HCT116 (cell line): ENCODE results near the gene CLEC2B. TPM values are rescaled to one million over a fixed set of nuclear protein-coding genes. Genes with fewer than 3 reads are reported as not detected.

ENCODE experiments used
- ATAC-seq: fragments of 200-7000 bp; cut with Tn5 transposase; 2 replicates; pipeline ENCODE4 v1.9.1; 2020; ENCODE audit warnings: mild to moderate bottlenecking, moderate library complexity
- BruUV-seq: library from RNA; stranded (reverse); fragments of 400-500 nt; replicated peaks from 2 replicates; lab custom pipeline; 2021; lab: Mats Ljungman, UMichigan
- CTCF ChIA-PET: fragments of 300-600 bp; sonication (Branson Sonifier 250); formaldehyde crosslinking; loops from one replicate; lab custom pipeline; 2021; ENCODE audit warnings: antibody characterized with exemption; lab: Charles Lee
- POLR2A ChIA-PET: fragments of 300-600, 350-600 bp; sonication (Branson Sonifier 250); formaldehyde crosslinking; loops from one replicate; lab custom pipeline; 2021; ENCODE audit warnings: antibody characterized with exemption; lab: Charles Lee
- RAD21 ChIA-PET, 2 experiments: fragments of 300-600 bp; sonication (Branson Sonifier 250); formaldehyde crosslinking; loops; one replicate each; lab custom pipeline; 2023; ENCODE audit warnings: low total read pairs in 2 of 2; ENCODE audit not compliant: uncharacterized antibody in 2 of 2, unreplicated experiment in 2 of 2, low non-redundant PET in 1 of 2; lab: Charles Lee
- DNase-seq: peaks from one replicate; pipeline ENCODE4 v3.0.0-alpha.2; 2010; ENCODE audit warnings: low read depth, low spot score
- H2AFZ ChIP-seq: fragments of 200-600 bp; shearing (Covaris generic), sonication (generic); 2 replicates; pipeline ENCODE4 v1.6.1; 2017; ENCODE audit warnings: low read depth, mixed run types, mixed read lengths, antibody characterized with exemption, low read length; ENCODE audit not compliant: poor library complexity, severe bottlenecking
- H3K27ac ChIP-seq: 2 replicates; pipeline ENCODE4 v1.5.1; 2012; ENCODE audit warnings: low read depth, low read length
- H3K27me3 ChIP-seq: fragments of 200-600 bp; sonication (generic); 2 replicates; pipeline ENCODE4 v1.6.1; 2016; ENCODE audit warnings: mixed run types, low read length, mixed read lengths; ENCODE audit not compliant: insufficient read depth
- H3K36me3 ChIP-seq, 2 experiments: fragments of 200-500 bp in 1 of 2; fragments of 200-600 bp in 1 of 2; sonication (Bioruptor generic) in 1 of 2; sonication (generic) in 1 of 2; 2 replicates each; pipeline versions ENCODE4 v1.5.1 to v1.6.1; 2014 to 2016; ENCODE audit warnings: low read length in 2 of 2, inconsistent platforms in 1 of 2, mixed read lengths in 1 of 2, mixed run types in 1 of 2; ENCODE audit not compliant: insufficient read depth in 2 of 2, control insufficient read depth in 1 of 2
- H3K4me1 ChIP-seq, 2 experiments: fragments of 200-600 bp in 1 of 2; sonication (generic) in 1 of 2; 2 replicates each; pipeline versions ENCODE4 v1.5.1 to v1.6.1; 2012 to 2017; ENCODE audit warnings: low read length in 2 of 2, inconsistent platforms in 1 of 2, mild to moderate bottlenecking in 1 of 2, mixed read lengths in 1 of 2, mixed run types in 1 of 2, moderate library complexity in 1 of 2; ENCODE audit not compliant: insufficient read depth in 2 of 2, control insufficient read depth in 1 of 2
- H3K4me2 ChIP-seq: fragments of 200-600 bp; sonication (generic); 2 replicates; pipeline ENCODE4 v1.6.1; 2017; ENCODE audit warnings: mixed run types, low read length, mixed read lengths
- H3K4me3 ChIP-seq, 2 experiments: fragments of 200-600 bp in 1 of 2; sonication (generic) in 1 of 2; replicated peaks in 1 of 2; 2 replicates each; pipeline ENCODE4 v1.5.1; 2011 to 2016; ENCODE audit warnings: low read length in 2 of 2, control low read depth in 1 of 2, low read depth in 1 of 2, mild to moderate bottlenecking in 1 of 2, mixed read lengths in 1 of 2, mixed run types in 1 of 2
- H3K79me2 ChIP-seq: fragments of 200-600 bp; sonication (generic); 2 replicates; pipeline ENCODE4 v1.6.1; 2017; ENCODE audit warnings: mild to moderate bottlenecking, mixed run types, low read length, moderate library complexity, mixed read lengths; ENCODE audit not compliant: insufficient read depth
- H3K9ac ChIP-seq: fragments of 200-600 bp; sonication (generic); 2 replicates; pipeline ENCODE4 v1.6.1; 2016; ENCODE audit warnings: low read length, mixed read lengths
- H3K9me2 ChIP-seq: fragments of 200-600 bp; sonication (generic), shearing (Covaris generic); 2 replicates; pipeline ENCODE4 v1.6.1; 2017; ENCODE audit warnings: mixed run types, mild to moderate bottlenecking, moderate library complexity; ENCODE audit not compliant: insufficient read depth
- H3K9me3 ChIP-seq, 2 experiments: fragments of 200-500 bp in 1 of 2; fragments of 200-600 bp in 1 of 2; sonication (Bioruptor generic) in 1 of 2; sonication (generic) in 1 of 2; 2 replicates each; pipeline ENCODE4 v1.6.1; 2014 to 2017; ENCODE audit warnings: low read length in 2 of 2, mixed read lengths in 2 of 2, inconsistent platforms in 1 of 2, low read depth in 1 of 2, mild to moderate bottlenecking in 1 of 2, mixed run types in 1 of 2, moderate library complexity in 1 of 2; ENCODE audit not compliant: control insufficient read depth in 1 of 2, insufficient read depth in 1 of 2
- H4K20me1 ChIP-seq: fragments of 200-600 bp; sonication (generic), shearing (Covaris generic); 2 replicates; pipeline ENCODE4 v1.6.1; 2017; ENCODE audit warnings: mixed run types, mild to moderate bottlenecking, moderate library complexity; ENCODE audit not compliant: insufficient read depth
- POLR2A ChIP-seq: IDR thresholded peaks from 2 replicates; pipeline ENCODE4 v1.7.0; 2011; ENCODE audit warnings: borderline replicate concordance; ENCODE audit not compliant: insufficient read depth, insufficient read length; ENCODE audit errors: extremely low read depth
- intact Hi-C: fragments of 100-400 bp; cut with micrococcal nuclease; formaldehyde crosslinking; loops from 2 replicates; pipeline ENCODE4 v1.10.0; 2022
- total RNA-seq: library from RNA; stranded (reverse); gene quantifications from one replicate; pipeline ENCODE4 v1.2.1, GENCODE V29; 2021; ENCODE audit not compliant: unreplicated experiment

CLEC2B gene
- total RNA-seq, 1 experiment from 2014 or later = not detected

GRCh38 chr12:9805883-9806282 lies 63.3 kb downstream of the CLEC2B start:
- ChIA-PET POLR2A (no interaction called here), CTCF (no interaction called here), RAD21 (no interaction called here)
- Histone ChIP-seq H3K79me2 (no peaks in the 10 kb centered on the region), H3K36me3 (no peaks in the 10 kb centered on the region), H3K27ac (no peak overlapping the region), H3K9me2 (no peaks in the 10 kb centered on the region), H3K9me3 (no peaks in the 10 kb centered on the region), H3K4me3 (no peak overlapping the region), H3K27me3 (peaks cover 61% of the 10 kb centered on the region), H4K20me1 (no peaks in the 10 kb centered on the region), H2AFZ (no peak overlapping the region), H3K4me1 (no peaks in the 10 kb centered on the region), H3K4me2 (no peak overlapping the region), H3K9ac (no peak overlapping the region)
- ATAC-seq (no peak), DNase-seq (no peak)
- TF ChIP-seq POLR2A = no peak
- intact Hi-C loops = no loop called here
- BruUV-seq = no TSS peak

Other genes starting within 250 kb of the CLEC2B start
- gene CLEC2D, start 199.6 kb downstream of the CLEC2B start, total RNA-seq = 1.9 TPM
- gene CLECL1, start 136.3 kb downstream of the CLEC2B start, total RNA-seq = not detected
- gene CD69, start 108.5 kb downstream of the CLEC2B start, total RNA-seq = not detected
- not detected for gene KLRF1, start 41.9 kb downstream of the CLEC2B start, total RNA-seq
- gene KLRF2, start 12.1 kb upstream of the CLEC2B start, total RNA-seq = not detected
- gene CLEC2A, start 63.0 kb upstream of the CLEC2B start, total RNA-seq = not detected
- gene CLEC12A, start 102.1 kb upstream of the CLEC2B start, total RNA-seq = not detected
- not detected for gene CLEC1B, start 129.8 kb upstream of the CLEC2B start, total RNA-seq
- not detected for gene CLEC12B, start 141.3 kb upstream of the CLEC2B start, total RNA-seq
- gene CLEC9A, start 161.3 kb upstream of the CLEC2B start, total RNA-seq = not detected
- gene CLEC1A, start 229.6 kb upstream of the CLEC2B start, total RNA-seq = not detected